GM19372 (cell line): ENCODE measurements around the gene GATD1.

Experiments
- ATAC-seq: cut with Tn5 transposase; IDR thresholded peaks from one replicate; pipeline ENCODE4 v1.9.1; 2021; ENCODE audit warnings: mild to moderate bottlenecking, low read depth, moderate library complexity; ENCODE audit not compliant: unreplicated experiment

Gene GATD1

DNA sequence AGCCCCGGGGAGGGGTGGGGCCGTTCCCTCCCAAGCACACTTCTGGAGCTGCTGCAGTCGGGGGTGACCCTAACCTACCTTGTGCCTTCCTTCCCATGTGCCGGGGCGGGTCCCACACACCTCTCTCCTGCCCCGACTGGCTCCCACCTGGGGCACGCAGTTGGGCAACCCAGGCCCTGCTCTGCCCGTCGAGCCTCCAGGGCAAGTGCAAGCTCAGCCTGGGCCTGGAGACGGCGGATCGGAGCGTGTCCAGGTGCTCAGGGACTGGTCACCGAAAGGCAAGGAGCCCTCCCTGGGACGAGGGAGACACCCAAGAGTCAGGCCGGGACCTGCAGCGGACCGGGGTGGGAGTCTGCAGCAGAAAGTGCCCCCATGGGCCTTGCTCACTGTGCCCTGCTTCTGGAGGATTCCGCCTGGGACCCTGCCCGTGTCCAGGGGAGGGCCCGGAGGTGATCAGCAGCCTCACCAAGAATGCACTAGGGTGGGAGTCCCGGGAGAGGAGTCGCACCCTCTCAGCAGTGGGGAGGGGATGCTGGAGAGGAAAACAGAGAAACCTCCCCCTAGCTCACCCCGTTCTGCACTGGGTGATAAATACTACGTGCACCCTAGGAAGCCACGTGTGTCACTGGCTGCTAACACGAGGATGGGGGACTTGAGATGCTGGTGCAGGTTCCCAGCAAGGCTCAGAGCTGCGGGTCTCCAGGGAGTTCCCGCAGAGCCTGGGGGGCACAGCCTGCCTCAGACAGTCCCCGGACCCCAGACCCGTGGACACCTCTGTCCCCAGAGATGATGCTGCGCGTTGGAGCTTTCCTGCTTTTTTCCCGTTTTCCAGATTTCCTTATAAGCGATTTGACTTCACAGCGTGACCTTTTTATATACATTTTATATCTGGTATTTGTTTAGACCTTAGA lies 5.2 kb upstream of the GATD1 start:
- ATAC-seq: no peak

DNA sequence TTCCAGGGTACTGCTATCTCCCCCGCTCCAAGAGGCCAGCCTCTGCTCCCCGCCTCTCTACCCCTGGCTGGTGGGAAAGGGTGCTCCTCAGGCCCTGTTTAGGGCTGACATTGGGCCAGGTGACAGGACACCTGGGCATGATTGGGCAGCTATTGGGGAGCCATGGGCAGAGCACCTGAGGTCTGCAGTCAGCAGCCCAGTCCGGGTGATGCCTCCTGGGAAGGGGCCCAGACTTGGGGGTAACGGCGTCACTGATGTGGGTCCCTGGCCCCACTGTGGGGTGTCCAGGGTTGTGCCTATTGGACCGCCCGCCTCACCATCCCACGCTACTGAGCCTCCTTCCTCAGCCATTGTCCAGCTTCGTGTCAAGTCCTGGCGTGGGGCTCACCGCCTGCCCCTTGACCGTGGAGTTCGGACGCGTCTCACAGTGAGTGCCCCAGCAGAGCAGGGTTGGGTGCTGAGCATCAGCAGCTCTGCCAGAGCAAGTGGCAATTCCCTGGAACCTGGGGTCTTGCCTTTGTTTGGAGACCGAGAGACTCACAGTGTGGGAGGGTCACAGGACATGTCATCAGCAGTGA lies 2.8 kb upstream of the GATD1 start:
- no peak for ATAC-seq

DNA sequence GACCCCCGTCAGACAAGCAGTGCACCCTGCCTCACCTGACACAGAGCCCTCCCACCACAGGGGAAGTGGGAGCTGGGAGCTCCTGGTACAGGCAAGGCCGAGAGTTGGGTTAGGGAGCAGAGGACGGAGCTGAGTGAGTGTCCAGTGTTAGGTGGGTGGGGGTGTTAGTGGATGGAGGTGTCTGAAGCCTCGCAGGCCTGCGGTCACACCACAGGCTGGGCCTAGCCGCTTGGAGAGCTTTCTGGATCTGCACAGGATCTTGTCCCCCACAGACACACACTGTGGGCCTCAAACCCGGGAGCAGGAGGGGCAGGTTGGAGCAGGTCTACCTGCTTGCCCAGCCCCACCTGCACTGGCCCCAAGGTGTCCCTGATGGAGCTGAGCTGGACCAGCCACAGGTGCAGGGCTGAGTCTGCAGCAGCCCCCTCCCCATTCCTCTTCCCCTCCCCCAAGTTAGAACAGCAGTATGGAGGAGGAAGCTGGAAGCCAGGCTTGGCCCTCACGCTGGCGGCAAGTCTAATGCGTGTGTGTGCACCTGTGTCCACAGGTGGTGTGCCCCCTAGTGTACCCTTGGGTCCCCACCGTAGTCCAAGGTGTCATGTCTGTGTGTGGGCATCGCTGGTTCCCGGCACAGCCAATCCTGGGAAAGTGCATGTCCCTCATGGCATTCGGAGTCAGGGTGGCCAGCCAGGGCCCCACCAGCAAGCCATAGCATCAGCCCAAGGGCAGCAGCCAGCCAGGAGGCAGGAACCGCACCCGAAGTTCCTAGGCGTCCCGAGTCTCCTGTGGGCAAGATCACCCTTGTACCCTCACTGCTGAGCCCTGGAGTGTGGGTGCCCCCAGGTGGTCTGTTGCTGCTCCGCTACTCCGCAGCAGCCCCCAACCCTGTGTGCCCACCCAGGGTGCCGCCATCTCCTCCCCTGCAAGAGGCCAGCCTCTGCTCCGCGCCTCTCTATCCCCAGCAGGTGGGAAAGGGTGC lies 2.0 kb upstream of the GATD1 start:
- no peak for ATAC-seq

DNA sequence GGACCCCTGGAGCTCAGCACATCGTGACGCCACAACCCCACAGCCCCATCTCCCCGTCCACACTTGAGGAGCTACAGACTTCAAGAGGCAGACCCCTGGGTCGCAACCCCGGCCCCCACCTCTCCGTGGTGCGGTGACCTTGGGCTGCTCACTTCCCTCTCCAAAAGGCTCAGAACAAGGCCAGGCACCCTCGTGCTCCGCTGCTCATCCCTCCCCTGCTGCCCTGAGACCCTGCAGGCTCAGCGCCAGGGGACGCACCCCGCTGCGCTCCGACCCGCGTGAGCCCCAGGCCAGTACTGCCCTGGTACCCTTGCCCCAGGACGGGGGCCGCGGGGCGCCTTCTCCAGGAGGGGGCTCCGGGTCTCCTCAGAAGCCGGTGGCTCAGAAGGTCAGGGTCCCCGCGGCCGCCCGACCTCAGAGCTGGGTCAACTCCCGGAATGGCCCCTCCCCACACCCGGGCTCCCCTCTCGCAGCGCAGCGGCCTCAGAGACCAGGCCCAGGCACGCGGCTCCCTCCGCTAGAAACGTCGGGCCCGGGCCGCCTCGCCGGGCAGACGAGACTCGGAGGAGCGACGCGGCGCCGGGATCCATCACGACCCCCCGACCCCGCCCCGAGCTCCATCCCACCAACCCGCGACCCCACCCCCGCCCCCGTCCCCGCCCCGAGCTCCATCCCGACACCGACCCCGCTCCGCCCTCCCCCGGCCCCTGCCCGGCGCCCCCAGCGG lies 563 bp downstream of the GATD1 start:
- ATAC-seq: peak; percentile 11

- ATAC-seq: no peak
These were observed 1.1 kb downstream of the GATD1 start for GRCh38 chr11:776263-776560.

- ATAC-seq: no peak
These were observed 2.3 kb downstream of the GATD1 start for GRCh38 chr11:774873-775592.

- ATAC-seq: no peak
These were observed 3.5 kb downstream of the GATD1 start for GRCh38 chr11:773830-774229.

DNA sequence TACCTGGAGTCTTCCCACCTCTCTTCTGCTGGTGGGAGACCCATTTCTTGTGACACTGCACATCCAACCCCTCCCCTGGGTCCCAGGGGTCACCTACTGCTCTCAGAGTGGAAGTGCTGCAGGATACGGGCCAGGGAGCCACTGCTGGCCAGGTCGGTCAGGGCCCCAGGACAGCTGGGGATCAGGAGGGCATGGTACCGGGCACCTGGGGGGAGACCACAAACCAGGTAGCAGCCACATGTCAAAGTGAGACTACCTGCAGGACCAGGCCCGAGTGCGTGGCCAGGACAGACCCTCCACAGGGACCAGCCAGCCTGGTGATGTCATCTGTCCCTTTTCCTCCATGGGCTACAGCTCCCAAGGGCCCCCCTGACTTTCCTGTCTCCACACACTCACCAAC lies 3.9 kb downstream of the GATD1 start:
- ATAC-seq: no peak

DNA sequence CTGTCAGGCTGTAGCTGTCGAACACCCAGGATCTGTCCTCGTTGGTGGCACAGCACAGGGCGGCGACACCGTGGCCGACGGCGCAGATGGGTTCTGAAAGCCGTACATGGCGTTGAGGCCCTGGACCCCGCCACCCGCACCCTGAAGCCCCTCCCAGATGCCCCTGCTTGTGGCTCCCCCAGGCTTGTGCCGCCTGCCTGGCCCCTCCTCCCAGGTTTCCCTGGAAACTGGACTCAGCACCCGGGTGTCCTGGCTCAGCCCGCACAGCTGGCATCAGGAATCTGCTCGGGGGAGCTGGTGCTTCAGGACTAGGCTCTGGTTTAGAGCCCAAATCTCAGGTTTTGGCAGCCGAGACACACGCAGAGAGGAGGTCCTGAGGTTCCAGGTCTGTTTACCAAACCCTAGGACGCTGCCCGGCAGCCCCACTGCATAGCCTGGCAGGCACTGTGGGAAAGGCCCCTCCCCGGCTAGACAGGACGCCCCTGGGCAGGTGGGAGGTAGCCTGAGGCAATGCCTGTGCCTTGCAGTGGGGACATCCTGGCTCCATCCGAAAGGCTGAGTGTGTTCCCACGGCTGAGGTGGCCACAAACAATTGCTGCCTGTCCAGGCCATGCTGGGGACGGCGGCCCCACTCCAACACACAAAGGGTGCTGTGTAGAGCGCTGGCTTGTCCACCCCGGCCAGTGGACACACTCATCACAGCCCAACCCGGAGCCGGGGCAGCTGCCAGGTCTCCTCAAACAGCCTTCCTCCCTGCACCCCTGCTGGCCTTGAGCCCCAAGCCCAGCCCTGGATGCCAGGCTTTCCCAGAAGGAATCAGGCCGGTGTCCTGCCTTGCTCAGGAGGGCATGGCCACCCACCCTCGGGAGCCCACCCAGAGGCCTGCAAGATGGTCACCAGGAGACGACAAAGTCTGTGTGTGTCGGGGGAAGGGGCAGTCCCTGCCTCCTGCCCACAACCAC lies 4.6 kb downstream of the GATD1 start:
- no peak for ATAC-seq

DNA sequence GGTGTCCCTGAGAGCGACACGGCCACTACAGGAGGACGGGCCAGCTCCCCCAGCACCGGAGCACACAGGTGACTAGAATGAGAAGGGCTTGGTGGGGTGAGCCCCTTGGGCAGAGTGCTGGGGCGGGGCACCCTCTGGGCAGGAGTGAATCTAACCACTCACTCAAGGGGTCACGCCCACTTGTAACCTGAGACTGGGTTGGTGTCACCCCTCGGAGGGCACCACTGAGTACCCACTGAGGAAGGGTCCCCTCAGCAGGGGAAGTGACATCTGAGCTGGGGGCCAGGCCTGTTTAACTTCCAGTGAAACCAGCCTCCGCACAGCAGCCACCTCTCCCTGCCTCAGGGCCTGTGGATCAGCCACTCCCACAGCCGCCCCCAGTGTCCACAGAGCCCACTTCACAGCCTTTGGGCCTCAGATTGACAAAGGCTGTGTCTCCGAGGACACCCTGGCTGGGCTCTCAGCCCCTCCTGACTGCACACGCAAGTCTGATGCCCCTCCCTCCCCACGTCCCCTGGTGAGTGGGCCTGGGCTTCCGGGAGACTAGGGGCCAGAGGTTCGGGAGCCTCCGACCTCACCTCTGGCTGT lies 5.6 kb downstream of the GATD1 start:
- ATAC-seq: no peak

GRCh38 chr11:770642-771616 lies 6.4 kb downstream of the GATD1 start:
- no peak for ATAC-seq

- ATAC-seq: no peak
These were observed 7.2 kb downstream of the GATD1 start for GRCh38 chr11:769887-770641.

DNA sequence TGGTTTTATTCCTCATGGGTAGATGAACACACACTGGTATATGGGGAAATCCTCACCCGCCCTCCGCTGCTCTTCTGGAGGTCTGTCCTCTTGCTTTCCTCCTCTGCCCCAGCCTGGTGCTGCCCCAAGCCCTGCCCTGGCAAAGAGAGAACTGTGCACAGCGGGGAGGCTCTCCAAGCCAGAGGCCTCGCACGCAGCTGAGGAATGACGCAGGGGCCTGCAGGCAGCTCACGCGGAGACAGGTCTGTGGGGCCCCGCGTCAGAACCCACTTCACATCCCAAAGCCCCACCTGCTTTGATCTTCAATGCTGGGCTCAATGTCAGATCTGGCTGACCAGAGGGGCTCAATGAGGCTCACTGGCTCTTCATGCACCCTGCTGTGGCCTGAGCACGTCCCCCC lies 10.0 kb downstream of the GATD1 start:
- no peak for ATAC-seq

GRCh38 chr11:766936-767210 lies 10.4 kb downstream of the GATD1 start:
- ATAC-seq: no peak

DNA sequence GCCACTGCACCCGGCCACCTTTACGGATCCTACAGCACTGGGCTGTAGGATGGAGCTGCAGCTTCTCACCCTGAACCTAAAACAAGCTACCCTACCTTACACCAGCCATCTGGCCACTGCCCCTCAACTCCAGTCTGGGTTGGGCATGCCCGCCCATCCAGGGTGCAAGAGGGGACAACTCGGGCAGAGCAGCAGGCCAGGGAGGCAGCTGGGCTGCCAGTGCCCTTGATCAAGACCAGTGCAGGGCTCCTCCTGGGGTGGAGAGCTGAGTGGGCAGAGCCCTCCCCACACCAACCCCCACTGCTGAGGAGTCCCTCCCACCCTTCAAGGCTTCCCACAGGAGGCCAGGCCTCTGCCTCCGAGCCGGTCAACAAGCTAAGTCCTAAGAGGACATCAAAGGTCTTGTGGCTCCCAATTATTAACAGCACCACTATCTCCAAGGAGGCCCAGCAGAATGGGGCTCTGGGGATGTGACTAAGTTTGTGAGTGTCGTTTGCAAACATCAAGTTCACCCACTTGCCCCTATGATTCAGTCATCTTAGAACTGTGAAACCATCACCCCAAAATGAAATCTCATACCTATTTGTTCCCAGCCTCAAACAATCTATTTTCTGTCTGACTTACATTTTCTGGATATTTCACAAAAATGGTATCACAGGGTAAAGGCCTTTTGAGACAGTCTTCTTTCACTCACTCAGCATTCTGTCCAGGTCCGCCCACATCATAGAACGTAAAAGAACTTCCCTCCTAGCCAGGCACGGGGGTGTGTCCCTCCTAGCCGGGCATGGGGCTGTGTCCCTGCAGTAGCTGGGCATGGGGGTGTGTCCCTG lies 11.0 kb downstream of the GATD1 start:
- ATAC-seq: no peak

- no peak for ATAC-seq
These were observed 11.5 kb downstream of the GATD1 start for GRCh38 chr11:765802-766091.
